Heart right ventricle (tissue), 16 donors: ENCODE data around the gene HOXA13. TPM values are rescaled to one million over a fixed set of nuclear protein-coding genes. Genes with fewer than 3 reads are reported as not detected.
A peak's percentile ranks its signal among the peaks of the same experiment; 100 is the strongest.

ENCODE experiments used
- ATAC-seq, 8 donors: fragments of 200-7000 bp; cut with Tn5 transposase; one replicate each; pipeline ENCODE4 v1.9.1; 2020; ENCODE audit warnings: mild to moderate bottlenecking in 8 of 8, moderate library complexity in 8 of 8, moderate number of reproducible peaks in 1 of 8
- DNase-seq, 2 donors: peaks; one replicate each; pipeline ENCODE4 v3.0.0-alpha.2; 2020
- H3K27ac ChIP-seq, 10 donors: fragments of 200-600 bp; sonication (generic) in 2 of 10; one replicate each; pipeline versions ENCODE4 v1.5.0 to v1.8.0; 2020 to 2022; ENCODE audit warnings: mild to moderate bottlenecking in 3 of 10
- H3K27me3 ChIP-seq, 7 donors: fragments of 200-600 bp; one replicate each; pipeline ENCODE4 v1.8.0; 2021 to 2022; ENCODE audit warnings: mild to moderate bottlenecking in 2 of 7
- H3K36me3 ChIP-seq, 9 donors: fragments of 200-600 bp; sonication (generic) in 1 of 9; one replicate each; pipeline versions ENCODE4 v1.5.0 to v1.8.0; 2020 to 2022; ENCODE audit warnings: mild to moderate bottlenecking in 2 of 9
- H3K4me1 ChIP-seq, 9 donors: fragments of 200-600 bp; sonication (generic) in 1 of 9; one replicate each; pipeline versions ENCODE4 v1.5.0 to v1.8.0; 2020 to 2022; ENCODE audit warnings: mild to moderate bottlenecking in 4 of 9
- H3K4me3 ChIP-seq, 10 donors: fragments of 200-600 bp; sonication (generic) in 2 of 10; one replicate each; pipeline versions ENCODE4 v1.5.0 to v1.8.0; 2020 to 2022; ENCODE audit warnings: mild to moderate bottlenecking in 7 of 10, moderate library complexity in 2 of 10
- H3K9me3 ChIP-seq, 11 donors: fragments of 200-600 bp in 10 of 11; sonication (generic) in 2 of 11; one replicate each; pipeline versions ENCODE4 v1.5.0 to v1.8.0; 2013 to 2022; ENCODE audit warnings: mild to moderate bottlenecking in 2 of 11, control low read depth in 1 of 11, moderate library complexity in 1 of 11
- WGBS, 2 donors: extraction: QIAGEN DNeasy Blood & Tissue Kit; methylation state at CpG; one replicate each; pipeline ENCODE4 v1.1.7; 2013; ENCODE audit warnings: inconsistent platforms in 1 of 2; 5-methylcytosine and 5-hydroxymethylcytosine counted together
- intact Hi-C, 10 donors: fragments of 100-400 bp; cut with DNase I; formaldehyde crosslinking; loops; one replicate each; pipeline versions ENCODE4 v1.11.1 to v1.14.2; 2022
- polyA plus RNA-seq, 2 donors: library from polyadenylated mRNA; stranded (reverse); fragments of 200-250 nt; gene quantifications; one replicate each; pipeline ENCODE4 v1.2.3, GENCODE V29; 2013
- total RNA-seq, 10 donors: library from RNA; stranded (reverse); fragmentation: NEBNext Ultra II Directional in 3 of 10; extraction: Animal tissue kit (Norgen Biotek cat#: 25700) in 3 of 10; gene quantifications; one replicate each; pipeline versions ENCODE4 v1.2.1 to v1.2.4, GENCODE V29; 2021 to 2023
- TF ChIP-seq, protein P1 (sequence below), 9 donors: fragments of 200-600 bp; sonication (generic) in 2 of 9; IDR thresholded peaks; one replicate each; pipeline versions ENCODE4 v1.5.0 to v1.8.0; 2021 to 2022; ENCODE audit warnings: antibody characterized with exemption in 9 of 9, mild to moderate bottlenecking in 5 of 9, moderate library complexity in 1 of 9
- donor health status: Arrhythmogenic right ventricular cardiomyopathy.
- donor health status: ischemic (EF 13 %, LVEDD 7.1; RV severe dilation, severe dysfunction).
- donor health status: healthy with polysubstance abuse.
- donor health status: DM: no; HTN: yes; CAD: no.
- donor health status: DM: no; HTN: no; CAD: no.
- donor health status: ischemic (EF 25% LVEDD 6.9; RV normal size, moderate dysfunction).
- donor health status: ischemic (EF 25% LVEDD 5.7; RV mildly dilated, moderate dysfunction).
- donor health status: healthy.
- donor health status: DM: yes; HTN: yes; CAD: no.
- donor health status: Ischemic cardiomyopathy.
- donor health status: ischemic (EF 35%, LVEDD 5.7; RV mildly dilated, moderate dysfunction).
- donor health status: nonischemic (EF 11% LVEDD 7.7; RV severe dilation, severe dysfunction).
- donor health status: DM: yes; HTN: yes; CAD: no.
- donor health status: PGD.
- donor health status: ischemic (EF 29% LVEDD 5.4; RV normal size, mild dysfunction).
- donor health status: nonischemic (EF 23%, LVEDD 6.1; RV moderate dilation, normal function).

Gene HOXA13
- total and polyA plus RNA-seq, 12 donors = not detected

GRCh38 chr7:27223941-27224575 is 24.2 kb upstream of the HOXA13 start:
- no peak for ATAC-seq
- Histone ChIP-seq H3K27me3 (peaks cover 28 to 97% (median 90%) of the 10 kb centered on the region in 7 donors), H3K9me3 (no peaks in the 10 kb centered on the region), H3K27ac (no peak overlapping the region), H3K4me1 (peaks cover 0 to 12% (median 4%) of the 10 kb centered on the region in 9 donors), H3K4me3 (no peak overlapping the region), H3K36me3 (no peaks in the 10 kb centered on the region)
- DNase-seq = no peak
- TF ChIP-seq, protein P1, sequence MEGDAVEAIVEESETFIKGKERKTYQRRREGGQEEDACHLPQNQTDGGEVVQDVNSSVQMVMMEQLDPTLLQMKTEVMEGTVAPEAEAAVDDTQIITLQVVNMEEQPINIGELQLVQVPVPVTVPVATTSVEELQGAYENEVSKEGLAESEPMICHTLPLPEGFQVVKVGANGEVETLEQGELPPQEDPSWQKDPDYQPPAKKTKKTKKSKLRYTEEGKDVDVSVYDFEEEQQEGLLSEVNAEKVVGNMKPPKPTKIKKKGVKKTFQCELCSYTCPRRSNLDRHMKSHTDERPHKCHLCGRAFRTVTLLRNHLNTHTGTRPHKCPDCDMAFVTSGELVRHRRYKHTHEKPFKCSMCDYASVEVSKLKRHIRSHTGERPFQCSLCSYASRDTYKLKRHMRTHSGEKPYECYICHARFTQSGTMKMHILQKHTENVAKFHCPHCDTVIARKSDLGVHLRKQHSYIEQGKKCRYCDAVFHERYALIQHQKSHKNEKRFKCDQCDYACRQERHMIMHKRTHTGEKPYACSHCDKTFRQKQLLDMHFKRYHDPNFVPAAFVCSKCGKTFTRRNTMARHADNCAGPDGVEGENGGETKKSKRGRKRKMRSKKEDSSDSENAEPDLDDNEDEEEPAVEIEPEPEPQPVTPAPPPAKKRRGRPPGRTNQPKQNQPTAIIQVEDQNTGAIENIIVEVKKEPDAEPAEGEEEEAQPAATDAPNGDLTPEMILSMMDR (IDR thresholded peaks at IDR 0.05) = no peak
- intact Hi-C loops = loop anchor here in 1 of 10 donors (10.0 kb wide), 1 partner anchor 351 kb away; no protein-coding TSS in a partner anchor

- Histone ChIP-seq H3K9me3 (no peaks in the 10 kb centered on the region), H3K27me3 (peaks cover 26 to 100% (median 98%) of the 10 kb centered on the region in 7 donors), H3K27ac (no peak overlapping the region), H3K4me1 (peaks cover 0 to 12% (median 4%) of the 10 kb centered on the region in 9 donors), H3K4me3 (no peak overlapping the region), H3K36me3 (no peaks in the 10 kb centered on the region)
- intact Hi-C loops = loop anchor here in 1 of 10 donors (10.0 kb wide), 1 partner anchor 354 kb away; no protein-coding TSS in a partner anchor
- 88 to 91% methylated on average over 3 of the region's 3 CpGs for WGBS, 2 donors
- DNase-seq (no peak), ATAC-seq (no peak)
- TF ChIP-seq, protein P1 (IDR thresholded peaks at IDR 0.05) = no peak
Measured at GRCh38 chr7:27221201-27221797, 21.4 kb upstream of the HOXA13 start.

- Histone ChIP-seq H3K4me1 (peaks cover 0 to 11% (median 3%) of the 10 kb centered on the region in 9 donors), H3K9me3 (no peaks in the 10 kb centered on the region), H3K4me3 (peak overlapping the region in 1 of 10 donors; percentile 22), H3K27ac (no peak overlapping the region), H3K36me3 (no peaks in the 10 kb centered on the region), H3K27me3 (peaks cover 18 to 100% (median 97%) of the 10 kb centered on the region in 7 donors)
- intact Hi-C loops = loop anchor here in 1 of 10 donors (10.0 kb wide), 1 partner anchor 354 kb away; no protein-coding TSS in a partner anchor
- WGBS, 2 donors = 15 to 16% methylated on average over 41 to 45 of the region's 45 CpGs
- DNase-seq (no peak), ATAC-seq (no peak)
- TF ChIP-seq, protein P1 (IDR thresholded peaks at IDR 0.05) = no peak
Measured at GRCh38 chr7:27220440-27220955, 20.6 kb upstream of the HOXA13 start.

- WGBS, 2 donors = 58 to 68% methylated on average over 4 of the region's 4 CpGs
- Histone ChIP-seq H3K36me3 (no peaks in the 10 kb centered on the region), H3K4me3 (no peak overlapping the region), H3K4me1 (peaks cover 0 to 5% (median 0%) of the 10 kb centered on the region in 9 donors), H3K27ac (no peak overlapping the region), H3K9me3 (no peaks in the 10 kb centered on the region), H3K27me3 (peaks cover 14 to 100% (median 97%) of the 10 kb centered on the region in 7 donors)
- no peak for ATAC-seq
- intact Hi-C loops = loop anchor here in 1 of 10 donors (10.0 kb wide), 1 partner anchor 355 kb away; no protein-coding TSS in a partner anchor
- TF ChIP-seq, protein P1 (IDR thresholded peaks at IDR 0.05) = no peak
- DNase-seq = no peak
Measured at GRCh38 chr7:27219821-27220220, 19.9 kb upstream of the HOXA13 start.
